DND-41 (cell line): ENCODE results near the gene KDELR3.

Source experiments
- ATAC-seq: fragments of 200-7000 bp; cut with Tn5 transposase; 3 replicates; pipeline ENCODE4 v1.9.1; 2021; ENCODE audit warnings: low read depth; ENCODE audit not compliant: insufficient read depth
- DNase-seq: peaks from one replicate; pipeline ENCODE4 v3.0.0-alpha.2; 2020
- H2AFZ ChIP-seq: 2 replicates; pipeline ENCODE4 v1.6.0; 2012; ENCODE audit warnings: low read depth, low read length
- H3K27ac ChIP-seq: 2 replicates; pipeline ENCODE4 v1.5.1; 2012; ENCODE audit warnings: low read length, inconsistent platforms
- H3K27me3 ChIP-seq: fragments of 200-600 bp; sonication (generic); 2 replicates; pipeline ENCODE4 v1.6.0; 2012; ENCODE audit warnings: low read length, mild to moderate bottlenecking, inconsistent platforms; ENCODE audit not compliant: insufficient read depth, poor library complexity
- H3K36me3 ChIP-seq: 2 replicates; pipeline ENCODE4 v1.5.1; 2012; ENCODE audit warnings: low read length, inconsistent platforms; ENCODE audit not compliant: insufficient read depth
- H3K4me1 ChIP-seq: 2 replicates; pipeline ENCODE4 v1.5.1; 2012; ENCODE audit warnings: mild to moderate bottlenecking, low read length; ENCODE audit not compliant: insufficient read depth
- H3K4me2 ChIP-seq: 2 replicates; pipeline ENCODE4 v1.6.0; 2012; ENCODE audit warnings: mild to moderate bottlenecking, moderate library complexity, low read length, inconsistent platforms; ENCODE audit not compliant: insufficient read depth
- H3K4me3 ChIP-seq, 2 experiments: fragments of 200-600 bp in 1 of 2; shearing (Covaris generic) in 1 of 2; 2 replicates each; pipeline ENCODE4 v1.5.1; 2012 to 2016; ENCODE audit warnings: inconsistent platforms in 2 of 2, low read length in 2 of 2, mild to moderate bottlenecking in 2 of 2, low read depth in 1 of 2, moderate library complexity in 1 of 2
- H3K79me2 ChIP-seq: 2 replicates; pipeline ENCODE4 v1.6.0; 2012; ENCODE audit warnings: low read length, inconsistent platforms; ENCODE audit not compliant: insufficient read depth
- H3K9ac ChIP-seq: 2 replicates; pipeline ENCODE4 v1.6.0; 2012; ENCODE audit warnings: low read depth, mild to moderate bottlenecking, inconsistent platforms, low read length, moderate library complexity
- H3K9me3 ChIP-seq: 2 replicates; pipeline ENCODE4 v1.5.1; 2012; ENCODE audit warnings: low read length, moderate library complexity, mild to moderate bottlenecking, inconsistent platforms; ENCODE audit not compliant: insufficient read depth, severe bottlenecking
- H4K20me1 ChIP-seq: 2 replicates; pipeline ENCODE4 v1.6.0; 2012; ENCODE audit warnings: low read length; ENCODE audit not compliant: insufficient read depth
- CTCF ChIP-seq: IDR thresholded peaks from 2 replicates; pipeline ENCODE4 v1.5.1; 2012; ENCODE audit warnings: borderline replicate concordance, low read length, moderate library complexity, mild to moderate bottlenecking; ENCODE audit not compliant: poor library complexity, severe bottlenecking; ENCODE audit errors: extremely low read depth
- EZH2 ChIP-seq: IDR thresholded peaks from 3 replicates; pipeline ENCODE4 v1.6.1; 2012; ENCODE audit warnings: borderline replicate concordance, low read depth, mild to moderate bottlenecking, moderate library complexity, low read length, inconsistent platforms; ENCODE audit not compliant: severe bottlenecking

The KDELR3 gene

GRCh38 chr22:38427465-38427864, 40.4 kb upstream of the KDELR3 start:
- Histone ChIP-seq H3K4me2 (no peak overlapping the region), H3K4me3 (no peak overlapping the region), H3K36me3 (no peaks in the 10 kb centered on the region), H3K27ac (no peak overlapping the region), H3K27me3 (no peaks in the 10 kb centered on the region), H2AFZ (no peak overlapping the region), H3K79me2 (no peaks in the 10 kb centered on the region), H3K4me1 (no peaks in the 10 kb centered on the region), H3K9ac (no peak overlapping the region), H3K9me3 (no peaks in the 10 kb centered on the region), H4K20me1 (no peaks in the 10 kb centered on the region)
- ATAC-seq, result no peak
- DNase-seq, result no peak
- TF ChIP-seq CTCF, result no peak

- H3K36me3 ChIP-seq, result no peaks in the 10 kb centered on the region
- no peak overlapping the region for H3K4me2 ChIP-seq
- no peaks in the 10 kb centered on the region for H3K27me3 ChIP-seq
- H3K4me3 ChIP-seq, result no peak overlapping the region
- H3K4me1 ChIP-seq, result no peaks in the 10 kb centered on the region
- no peak overlapping the region for H3K9ac ChIP-seq
- H3K9me3 ChIP-seq, result no peaks in the 10 kb centered on the region
- DNase-seq (no peak), ATAC-seq (no peak)
- TF ChIP-seq EZH2 (no peak), CTCF (no peak)
- H4K20me1 ChIP-seq, result no peaks in the 10 kb centered on the region
- H3K79me2 ChIP-seq, result no peaks in the 10 kb centered on the region
- H3K27ac ChIP-seq, result no peak overlapping the region
- no peak overlapping the region for H2AFZ ChIP-seq
Observed at GRCh38 chr22:38427940-38428339, 40.0 kb upstream of the KDELR3 start.

GRCh38 chr22:38428714-38429113, 39.2 kb upstream of the KDELR3 start:
- H3K9ac ChIP-seq, result no peak overlapping the region
- ATAC-seq, result no peak
- no peak for TF ChIP-seq CTCF
- TF ChIP-seq EZH2, result no peak

GRCh38 chr22:38429499-38430068, 38.3 kb upstream of the KDELR3 start:
- H3K4me3 ChIP-seq, result no peak overlapping the region
- H3K9me3 ChIP-seq, result no peaks in the 10 kb centered on the region
- no peaks in the 10 kb centered on the region for H3K4me1 ChIP-seq
- DNase-seq (no peak), ATAC-seq (no peak)
- no peak overlapping the region for H2AFZ ChIP-seq
- no peak overlapping the region for H3K27ac ChIP-seq
- H3K4me2 ChIP-seq, result no peak overlapping the region
- peaks cover 6% of the 10 kb centered on the region for H3K27me3 ChIP-seq
- H4K20me1 ChIP-seq, result no peaks in the 10 kb centered on the region; the same call in 1 of the 2 replicates
- TF ChIP-seq CTCF (no peak), EZH2 (no peak)
- H3K9ac ChIP-seq, result no peak overlapping the region
- H3K79me2 ChIP-seq, result no peaks in the 10 kb centered on the region
- H3K36me3 ChIP-seq, result no peaks in the 10 kb centered on the region

More at GRCh38 chr22:38428714-38429113, 39.2 kb upstream of the KDELR3 start:
- H3K4me3 ChIP-seq, result no peak overlapping the region
- H3K27ac ChIP-seq, result no peak overlapping the region
- no peaks in the 10 kb centered on the region for H3K9me3 ChIP-seq
- no peak for DNase-seq
- no peaks in the 10 kb centered on the region for H3K79me2 ChIP-seq
- H3K27me3 ChIP-seq, result peaks cover under 1% of the 10 kb centered on the region
- H3K4me2 ChIP-seq, result no peak overlapping the region
- H4K20me1 ChIP-seq, result no peaks in the 10 kb centered on the region
- H2AFZ ChIP-seq, result no peak overlapping the region
- no peaks in the 10 kb centered on the region for H3K4me1 ChIP-seq
- no peaks in the 10 kb centered on the region for H3K36me3 ChIP-seq
